ENCODE measurements around the gene HOXA11.

Gene HOXA11

DNA sequence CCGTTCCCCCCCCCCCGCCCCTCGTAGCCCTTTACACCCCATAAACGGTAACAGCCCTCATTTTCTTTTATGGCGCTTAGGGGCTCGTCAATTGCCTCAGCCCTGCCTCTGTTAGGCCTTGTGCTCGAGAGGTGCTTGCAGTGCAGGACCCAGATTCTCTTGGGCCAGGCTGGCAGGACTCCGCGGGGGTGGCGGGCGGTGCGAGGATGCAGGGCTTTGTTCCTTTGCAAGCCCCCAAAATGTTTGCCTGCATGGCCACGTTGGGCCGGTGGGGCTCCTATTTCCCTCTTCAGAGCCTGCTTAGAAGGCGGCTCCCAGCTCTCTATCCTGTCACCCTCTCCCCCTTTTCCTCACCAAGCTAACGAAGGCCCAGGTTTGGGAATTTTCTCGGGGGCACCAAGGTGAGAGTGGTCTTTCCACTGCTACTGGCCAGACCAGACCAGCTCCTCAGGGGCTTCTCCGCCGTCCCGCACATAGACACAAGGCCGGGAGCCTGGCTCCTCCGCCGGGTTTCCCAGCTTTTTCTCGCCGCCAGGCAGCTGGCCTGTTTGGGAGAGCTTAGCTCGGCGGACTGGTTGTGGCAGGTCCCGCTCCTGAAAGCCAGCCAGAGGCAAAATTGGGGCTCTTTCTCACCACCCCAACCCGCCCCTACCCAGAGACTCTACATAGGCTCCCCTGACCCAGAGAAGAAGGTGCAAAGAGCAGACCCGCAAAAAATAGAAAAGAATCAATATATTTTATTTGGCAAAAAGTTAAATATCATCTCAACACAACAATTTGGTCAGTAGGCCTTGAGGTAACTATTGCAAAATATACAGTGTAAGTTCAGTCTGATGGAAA is 23.1 kb downstream of the HOXA11 start:
- in situ Hi-C loops (cut with MboI; ENCODE audit: low sequenced_read_pairs), result loop anchor here (25.0 kb wide), 1 partner anchor 800 kb away; no protein-coding TSS in a partner anchor

DNA sequence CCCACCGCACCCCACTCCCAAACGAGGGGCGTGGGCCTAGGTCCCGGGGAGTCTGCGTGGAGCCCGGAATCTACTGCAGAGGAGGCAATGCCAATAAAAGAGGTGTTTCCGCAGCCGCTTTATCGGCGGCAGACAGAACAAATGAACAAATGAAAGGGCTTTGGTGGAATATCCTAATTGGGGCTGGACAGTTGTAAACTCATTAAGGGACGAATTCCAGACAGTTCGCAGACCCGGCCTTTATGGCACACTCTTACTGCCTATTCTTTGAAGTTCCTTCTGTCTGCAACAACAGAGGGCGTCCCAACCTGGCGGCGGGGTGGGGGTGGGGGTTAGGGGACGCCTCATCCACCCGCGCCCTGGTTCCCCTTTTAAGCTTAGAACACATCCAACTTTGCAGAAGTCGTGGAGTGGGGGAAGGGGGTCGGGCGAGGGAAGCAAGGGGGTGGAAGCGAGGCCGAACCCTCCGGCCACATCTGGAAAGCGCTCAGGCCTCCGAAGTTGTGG is 23.8 kb downstream of the HOXA11 start:
- in situ Hi-C loops (cut with MboI; ENCODE audit: low sequenced_read_pairs), result loop anchor here (25.0 kb wide), 1 partner anchor 799 kb away; no protein-coding TSS in a partner anchor

DNA sequence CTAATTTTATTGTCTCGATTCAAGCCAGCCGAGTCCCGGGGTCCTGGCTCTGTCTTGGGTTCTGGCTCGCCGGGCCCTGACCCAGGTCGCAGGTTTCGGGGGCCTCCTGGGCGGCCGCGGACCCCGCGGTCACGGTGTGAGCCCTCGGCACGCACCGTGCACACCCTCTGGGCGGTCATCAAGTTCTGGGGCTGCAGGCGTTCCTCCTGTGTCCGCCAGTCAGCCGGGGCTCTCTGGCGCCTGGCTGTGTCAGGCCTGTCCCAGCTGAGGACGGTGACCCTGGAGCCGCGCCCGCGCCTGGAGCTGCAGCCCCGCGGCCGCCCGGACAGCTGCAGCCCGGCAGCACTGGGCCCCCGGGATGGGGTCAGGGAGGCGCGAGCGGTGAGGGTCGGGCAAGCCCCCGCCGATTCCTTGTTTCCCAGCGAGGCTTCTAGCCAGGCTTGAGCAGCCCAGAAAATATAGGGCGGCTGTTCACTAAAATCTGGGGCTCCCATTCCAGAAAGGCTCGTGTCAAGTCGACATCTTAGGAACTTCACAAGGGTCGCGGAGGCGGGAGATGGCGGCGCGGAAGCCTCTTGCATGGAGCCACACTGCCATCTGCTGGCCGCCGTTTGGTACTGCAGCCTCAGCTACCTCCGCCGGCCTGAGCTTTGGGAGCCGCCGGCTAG is 24.4 kb downstream of the HOXA11 start:
- in situ Hi-C loops (cut with MboI; ENCODE audit: low sequenced_read_pairs), result loop anchor here (25.0 kb wide), 1 partner anchor 798 kb away; no protein-coding TSS in a partner anchor

DNA sequence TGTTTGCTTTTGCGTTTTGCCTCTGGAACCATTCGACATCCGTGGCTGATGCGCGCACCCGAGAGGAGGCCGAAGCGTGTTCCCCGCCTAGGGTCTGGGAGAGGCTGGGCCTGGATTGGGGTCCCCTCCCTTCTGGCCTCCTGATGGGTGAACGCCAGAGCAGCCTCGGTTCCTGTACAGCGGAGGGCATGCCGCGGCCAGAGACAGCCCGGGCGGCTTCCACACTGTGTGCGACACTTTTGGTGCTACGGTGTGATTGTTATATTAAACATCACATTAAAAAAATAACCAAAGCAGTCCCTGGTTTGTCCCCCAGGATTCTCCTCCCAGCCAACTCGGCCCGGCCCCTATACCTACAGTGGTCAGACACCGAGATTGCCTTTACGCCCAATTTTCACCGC is 24.9 kb downstream of the HOXA11 start:
- in situ Hi-C loops (cut with MboI; ENCODE audit: low sequenced_read_pairs), result loop anchor here (25.0 kb wide), 1 partner anchor 798 kb away; no protein-coding TSS in a partner anchor

- in situ Hi-C loops (cut with MboI; ENCODE audit: low sequenced_read_pairs), result loop anchor here (25.0 kb wide), 1 partner anchor 797 kb away; no protein-coding TSS in a partner anchor
Measured at GRCh38 chr7:27159266-27160144, 25.5 kb downstream of the HOXA11 start.

DNA sequence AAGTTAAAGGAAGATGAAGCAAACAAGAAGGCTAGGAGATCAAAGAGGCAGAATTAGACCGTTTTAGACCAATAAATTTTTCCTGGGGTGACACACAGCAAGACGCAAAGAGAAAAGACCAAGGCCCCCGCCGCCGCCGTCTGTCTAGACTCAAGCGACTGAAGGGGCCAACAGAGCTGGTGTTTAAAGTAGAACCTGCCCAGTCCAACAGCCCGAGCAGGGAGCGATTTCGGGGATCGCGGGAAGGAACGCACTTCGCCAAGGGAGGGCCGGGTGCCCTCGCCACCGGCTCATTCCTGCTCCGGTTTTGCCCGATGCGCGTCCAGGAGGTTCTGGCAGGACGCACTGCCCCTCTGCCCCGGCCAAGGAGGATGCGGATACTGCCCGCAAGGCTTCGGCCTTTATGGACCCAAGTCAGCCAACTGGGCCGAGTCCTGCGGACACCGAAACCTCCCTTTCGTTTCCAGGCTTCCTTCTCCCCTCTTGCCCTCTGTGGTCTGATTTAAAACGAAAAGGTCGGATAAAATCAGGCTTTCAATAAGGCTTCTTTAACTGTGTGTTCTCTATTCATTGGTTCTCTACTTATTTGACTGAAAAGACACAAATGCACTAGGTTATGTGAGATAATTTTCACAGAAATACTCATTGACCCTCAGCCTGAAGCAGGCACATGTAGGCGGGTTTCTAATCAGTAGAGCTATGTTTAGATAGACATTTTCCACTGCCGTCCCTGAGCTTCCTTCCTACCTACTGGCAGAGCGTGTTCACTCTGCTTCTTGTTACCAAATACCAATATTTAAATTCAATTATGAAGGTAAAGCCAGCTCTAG is 26.4 kb downstream of the HOXA11 start:
- in situ Hi-C loops (cut with MboI; ENCODE audit: low sequenced_read_pairs), result loop anchor here (25.0 kb wide), 1 partner anchor 796 kb away; no protein-coding TSS in a partner anchor

DNA sequence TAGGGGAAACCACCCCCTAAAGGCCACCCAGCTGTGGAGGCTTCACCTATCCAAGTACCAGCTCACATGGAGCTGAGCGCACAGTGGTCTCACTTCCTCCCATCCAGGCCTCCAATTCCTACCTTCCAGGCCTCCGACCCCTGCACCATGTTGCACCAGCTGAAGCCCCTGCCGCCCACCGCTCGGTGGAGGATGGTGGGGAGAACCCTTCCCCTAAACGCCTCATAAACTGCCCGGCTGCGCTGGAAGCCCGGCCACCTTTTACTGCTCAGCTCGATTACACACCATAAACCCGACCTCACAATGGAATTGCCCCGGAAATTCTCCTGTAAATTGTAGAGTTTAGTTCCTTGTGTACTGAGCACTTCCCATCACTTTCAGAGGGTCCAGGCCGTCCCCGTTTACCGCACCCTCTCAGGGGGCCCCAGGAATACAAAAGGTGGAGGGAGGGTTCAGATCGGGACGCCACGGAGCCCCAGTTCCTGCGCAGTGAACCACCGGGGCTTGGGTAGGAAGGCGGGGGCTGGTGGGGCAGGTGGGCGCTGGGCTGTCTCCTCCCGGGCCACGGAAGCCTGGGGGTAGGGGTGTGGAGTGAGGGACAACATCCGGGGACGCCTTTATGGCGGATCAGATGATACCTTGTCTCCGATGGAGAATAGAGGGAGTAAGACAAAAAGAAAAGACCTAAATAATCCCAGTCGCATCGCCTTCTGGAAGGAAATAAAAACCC is 27.2 kb downstream of the HOXA11 start:
- in situ Hi-C loops (cut with MboI; ENCODE audit: low sequenced_read_pairs), result loop anchor here (25.0 kb wide), 1 partner anchor 796 kb away; no protein-coding TSS in a partner anchor

DNA sequence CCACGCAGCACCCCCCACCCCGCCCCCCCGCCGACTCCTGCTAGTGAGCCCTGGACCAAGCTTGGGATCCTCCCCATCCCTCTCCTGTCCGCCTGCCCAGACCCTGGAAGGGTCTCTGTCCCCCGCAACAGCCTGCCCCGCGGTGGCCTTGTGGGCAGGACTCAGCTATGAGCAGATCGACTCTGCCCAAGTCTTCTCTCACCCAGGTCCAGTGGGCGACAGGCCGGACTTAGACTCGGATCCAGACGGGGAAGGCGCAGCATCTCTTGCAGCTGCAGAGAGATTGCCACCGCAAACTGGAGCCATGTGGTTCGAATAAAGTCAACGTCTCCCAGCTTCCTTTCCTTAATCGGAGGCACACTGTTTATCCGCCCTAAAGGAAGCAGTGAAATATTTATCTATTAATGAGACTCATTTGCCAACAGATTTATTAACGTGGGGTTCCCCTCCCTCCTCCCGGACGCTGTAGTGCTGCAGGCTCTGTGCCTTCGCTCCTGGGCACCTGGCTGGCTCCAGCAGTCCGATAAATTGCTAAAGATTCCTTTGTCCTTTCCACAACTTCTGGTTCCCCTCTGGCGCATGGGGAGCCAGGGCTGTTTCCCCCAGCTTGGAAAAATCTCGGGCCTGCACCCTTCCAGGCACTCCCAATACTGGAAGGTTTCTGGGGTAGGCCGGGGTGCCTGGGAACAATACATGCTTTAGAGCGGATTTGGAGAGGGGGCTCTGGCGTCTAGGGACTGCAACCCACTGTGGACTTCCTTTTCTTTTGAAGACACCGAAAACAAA is 27.9 kb downstream of the HOXA11 start:
- in situ Hi-C loops (cut with MboI; ENCODE audit: low sequenced_read_pairs), result loop anchor here (25.0 kb wide), 1 partner anchor 795 kb away; no protein-coding TSS in a partner anchor

- in situ Hi-C loops (cut with MboI; ENCODE audit: low sequenced_read_pairs), result loop anchor here (25.0 kb wide), 1 partner anchor 794 kb away; no protein-coding TSS in a partner anchor
Measured at GRCh38 chr7:27156508-27156898, 28.5 kb downstream of the HOXA11 start, which contains the start of gene HOXA7. TSS of gene HOXA7 (minus strand) at chr7:27156675. CDS start at chr7:27156545, 130 bp downstream.

DNA sequence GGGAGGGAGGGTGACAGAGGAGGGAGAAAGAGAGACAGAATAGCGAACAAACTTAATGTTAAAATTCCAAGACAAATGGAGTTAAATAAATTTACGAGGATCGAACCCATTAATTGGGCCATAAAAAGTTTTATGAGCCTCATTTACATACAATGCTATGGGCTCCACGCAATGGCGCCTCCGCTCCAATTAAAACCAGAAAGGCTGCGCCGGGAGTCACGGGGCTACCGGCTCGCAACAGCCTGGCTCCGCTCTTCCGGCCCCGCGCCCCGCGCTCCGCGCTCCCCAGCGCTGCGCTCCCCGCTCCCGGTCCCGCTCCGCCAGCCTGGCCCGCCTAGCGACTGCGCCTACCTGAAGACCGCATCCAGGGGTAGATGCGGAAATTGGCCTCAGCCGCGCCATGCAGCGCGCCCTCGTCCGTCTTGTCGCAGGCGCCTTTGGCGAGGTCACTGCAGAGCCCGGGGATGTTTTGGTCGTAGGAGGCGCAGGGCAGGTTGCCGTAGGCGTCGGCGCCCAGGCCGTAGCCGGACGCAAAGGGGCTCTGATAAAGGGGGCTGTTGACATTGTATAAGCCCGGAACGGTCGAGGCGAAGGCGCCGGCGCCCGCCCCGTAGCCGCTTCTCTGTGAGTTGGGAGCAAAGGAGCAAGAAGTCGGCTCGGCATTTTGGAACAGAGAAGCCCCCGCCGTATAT is 29.1 kb downstream of the HOXA11 start:
- in situ Hi-C loops (cut with MboI; ENCODE audit: low sequenced_read_pairs), result loop anchor here (25.0 kb wide), 1 partner anchor 794 kb away; no protein-coding TSS in a partner anchor

DNA sequence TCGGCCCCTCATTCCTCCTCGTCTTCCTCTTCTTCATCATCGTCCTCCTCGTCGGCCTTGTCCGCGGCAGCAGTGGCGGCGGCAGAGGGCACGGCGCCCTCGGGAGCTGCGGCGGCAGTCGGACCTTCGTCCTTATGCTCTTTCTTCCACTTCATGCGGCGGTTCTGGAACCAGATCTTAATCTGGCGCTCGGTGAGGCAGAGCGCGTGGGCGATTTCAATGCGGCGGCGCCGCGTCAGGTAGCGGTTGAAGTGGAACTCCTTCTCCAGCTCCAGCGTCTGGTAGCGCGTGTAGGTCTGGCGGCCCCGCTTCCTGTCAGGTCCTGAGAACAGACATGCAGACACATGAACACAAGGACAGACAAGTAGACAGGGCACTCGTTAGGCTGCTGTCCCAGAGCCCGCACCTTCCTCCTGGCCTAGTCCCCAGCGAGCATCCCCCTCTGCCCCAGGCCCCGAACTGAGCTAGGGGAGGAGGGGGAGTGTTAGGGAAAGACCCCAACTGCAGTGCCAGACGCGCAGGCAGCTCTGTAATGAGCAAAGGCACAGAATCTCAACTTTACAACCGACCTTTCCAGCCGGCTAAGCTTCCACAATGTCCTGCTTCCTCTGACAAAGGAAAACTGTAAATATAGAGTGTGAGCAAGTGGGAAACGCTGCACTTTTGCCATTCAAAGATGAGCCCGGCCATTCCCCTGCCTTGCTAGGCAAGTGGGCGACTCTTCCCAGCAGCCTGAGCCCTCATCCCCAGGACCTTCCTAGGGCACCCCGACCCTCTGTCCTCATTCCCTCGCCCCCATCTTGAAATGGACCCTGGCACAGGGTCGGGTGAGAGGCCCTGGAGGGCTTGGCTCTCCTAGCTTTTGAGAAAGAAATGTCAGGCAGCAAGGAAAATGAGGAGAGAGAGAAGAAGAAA is 29.9 kb downstream of the HOXA11 start:
- in situ Hi-C loops (cut with MboI; ENCODE audit: low sequenced_read_pairs), result loop anchor here (25.0 kb wide), 1 partner anchor 793 kb away; no protein-coding TSS in a partner anchor

- in situ Hi-C loops (cut with MboI; ENCODE audit: low sequenced_read_pairs), result loop anchor here (25.0 kb wide), 1 partner anchor 792 kb away; no protein-coding TSS in a partner anchor
Measured at GRCh38 chr7:27154369-27154768, 30.7 kb downstream of the HOXA11 start.

GRCh38 chr7:27153526-27153925 is 31.5 kb downstream of the HOXA11 start:
- in situ Hi-C loops (cut with MboI; ENCODE audit: low sequenced_read_pairs), result loop anchor here (25.0 kb wide), 1 partner anchor 791 kb away; no protein-coding TSS in a partner anchor

DNA sequence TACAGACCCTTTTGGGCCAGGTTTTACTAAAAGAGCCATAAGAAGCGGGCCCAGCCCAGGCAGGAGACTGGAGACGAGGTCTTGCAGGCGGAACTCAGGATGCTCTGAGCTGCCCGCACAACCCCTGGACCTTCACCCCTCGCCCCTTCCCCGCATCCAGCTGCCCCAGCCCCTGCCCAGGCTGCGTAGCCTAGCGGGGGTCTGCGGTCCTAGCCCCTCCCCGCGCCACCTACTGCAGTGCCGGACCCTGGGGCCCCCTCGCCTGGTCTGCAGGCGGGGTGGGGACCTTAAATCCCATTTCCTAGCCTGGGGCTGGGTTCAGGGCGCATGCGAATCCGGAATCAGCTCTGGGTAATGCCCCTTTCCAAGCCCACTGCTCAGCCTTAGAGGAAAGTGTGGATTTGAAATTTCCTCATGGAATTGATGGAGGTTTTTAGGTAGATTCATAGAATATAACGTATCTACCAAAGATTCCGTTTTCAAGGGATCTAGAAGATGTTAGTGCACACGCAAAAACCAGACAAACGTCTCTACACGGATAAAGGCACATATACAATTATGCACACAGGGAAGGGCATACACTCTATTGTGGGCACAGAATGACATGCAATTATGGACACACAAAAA is 32.1 kb downstream of the HOXA11 start:
- in situ Hi-C loops (cut with MboI; ENCODE audit: low sequenced_read_pairs), result loop anchor here (25.0 kb wide), 1 partner anchor 791 kb away; no protein-coding TSS in a partner anchor
